HepG2 (cell line): Measurements from ENCODE around the gene TMF1. TPM values are rescaled to one million over a fixed set of nuclear protein-coding genes. Genes with fewer than 3 reads are reported as not detected.

Source experiments
- CREB1 ChIP-seq, 2 experiments: fragments of 450-650 bp in 1 of 2; IDR thresholded peaks; 2 replicates each; pipeline ENCODE4 v1.6.1; 2016 to 2017; ENCODE audit warnings: control low read depth in 1 of 2, mild to moderate bottlenecking in 1 of 2, missing compliant biosample characterization in 1 of 2, missing genetic modification characterization in 1 of 2
- FIP1L1 ChIP-seq: fragments of 200-400 bp; formaldehyde crosslinking; IDR thresholded peaks from 2 replicates; pipeline ENCODE4 v1.6.1; 2018; ENCODE audit warnings: low read depth, mild to moderate bottlenecking, low read length, moderate library complexity, borderline replicate concordance; ENCODE audit not compliant: insufficient read depth
- GABPB1 ChIP-seq: IDR thresholded peaks from 2 replicates; pipeline ENCODE4 v1.6.1; 2016; ENCODE audit warnings: mild to moderate bottlenecking, missing genetic modification reagents, moderate library complexity, missing compliant biosample characterization
- HNF4G ChIP-seq, 2 experiments: sonication (generic) in 1 of 2; formaldehyde crosslinking in 1 of 2; IDR thresholded peaks; 2 replicates each; pipeline versions ENCODE4 v1.4.0 to v1.6.1; 2011 to 2020; ENCODE audit warnings: borderline replicate concordance in 2 of 2, low read depth in 2 of 2, mild to moderate bottlenecking in 2 of 2, low read length in 1 of 2, missing genetic modification reagents in 1 of 2, moderate library complexity in 1 of 2
- KAT2B ChIP-seq: fragments of 150-350 bp; IDR thresholded peaks from 2 replicates; pipeline ENCODE4 v1.6.1; 2014; ENCODE audit warnings: low read depth, low read length, borderline replicate concordance
- MTA3 ChIP-seq: sonication (generic); formaldehyde crosslinking; IDR thresholded peaks from 2 replicates; pipeline ENCODE4 v1.4.0; 2020; ENCODE audit warnings: missing genetic modification reagents
- NAIF1 ChIP-seq: sonication (generic); formaldehyde crosslinking; IDR thresholded peaks from 2 replicates; pipeline ENCODE4 v1.5.0; 2020; ENCODE audit warnings: mild to moderate bottlenecking, missing genetic modification reagents, borderline replicate concordance
- PITX1 ChIP-seq: sonication (generic); formaldehyde crosslinking; IDR thresholded peaks from 2 replicates; pipeline ENCODE4 v1.5.1; 2020; ENCODE audit warnings: mild to moderate bottlenecking, missing genetic modification reagents
- POLR2AphosphoS2 ChIP-seq: IDR thresholded peaks from 2 replicates; pipeline ENCODE4 v1.6.1; 2011; ENCODE audit warnings: low read depth, low read length, improper control_type of control experiment
- ZFP91 ChIP-seq: sonication (generic); formaldehyde crosslinking; IDR thresholded peaks from 2 replicates; pipeline ENCODE4 v1.9.0; 2022; ENCODE audit warnings: missing genetic modification reagents, mild to moderate bottlenecking, borderline replicate concordance
- ZNF160 ChIP-seq: sonication (generic); formaldehyde crosslinking; IDR thresholded peaks from 2 replicates; pipeline ENCODE4 v1.8.0; 2022; ENCODE audit warnings: mild to moderate bottlenecking, inconsistent platforms, missing genetic modification reagents
- ZNF3 ChIP-seq: IDR thresholded peaks from 2 replicates; pipeline ENCODE4 v1.7.0; 2017; ENCODE audit warnings: inconsistent platforms
- ZNF383 ChIP-seq: sonication (generic); formaldehyde crosslinking; IDR thresholded peaks from 2 replicates; pipeline ENCODE4 v1.4.0; 2020; ENCODE audit warnings: missing genetic modification reagents, mild to moderate bottlenecking, borderline replicate concordance
- ZNF432 ChIP-seq: sonication (generic); formaldehyde crosslinking; IDR thresholded peaks from 2 replicates; pipeline ENCODE4 v1.5.0; 2020; ENCODE audit warnings: missing genetic modification reagents, mild to moderate bottlenecking, borderline replicate concordance
- ZNF605 ChIP-seq: sonication (generic); formaldehyde crosslinking; IDR thresholded peaks from 2 replicates; pipeline ENCODE4 v1.8.0; 2022; ENCODE audit warnings: mild to moderate bottlenecking, missing genetic modification reagents
- ZNF691 ChIP-seq: sonication (generic); formaldehyde crosslinking; IDR thresholded peaks from 2 replicates; pipeline ENCODE4 v1.4.0; 2020; ENCODE audit warnings: missing genetic modification reagents, low read depth, mild to moderate bottlenecking, borderline replicate concordance
- ZNF780A ChIP-seq: sonication (generic); formaldehyde crosslinking; IDR thresholded peaks from 2 replicates; pipeline ENCODE4 v1.8.0; 2022; ENCODE audit warnings: mild to moderate bottlenecking, missing genetic modification reagents, moderate library complexity
- polyA plus RNA-seq, 8 experiments: library from polyadenylated mRNA; depleted of rRNA in 3 of 8; stranded (reverse) in 7 of 8; unstranded in 1 of 8; fragments of >200 nt; fragmentation: Illumina TruSeq in 4 of 8; extraction: Trizol in 4 of 8; gene quantifications; 2 replicates each; pipeline versions ENCODE4 v1.2.1 to v1.2.3, GENCODE V29; 2011 to 2016; ENCODE audit warnings: low read depth in 4 of 8, missing spikeins in 1 of 8, mixed read lengths in 1 of 8; ENCODE audit not compliant: insufficient read depth in 1 of 8
- total RNA-seq, 5 experiments: library from RNA; depleted of rRNA; stranded (reverse); fragments of >200 nt; fragmentation: Illumina TruSeq; extraction: Trizol; gene quantifications; 2 replicates each; pipeline ENCODE4 v1.2.3, GENCODE V29; 2016; ENCODE audit warnings: low read depth in 1 of 5
- TF ChIP-seq, protein P1 (sequence below): sonication (generic); formaldehyde crosslinking; conservative IDR thresholded peaks from 2 replicates; pipeline ENCODE4 v1.5.0; 2020; ENCODE audit warnings: missing genetic modification reagents
- TF ChIP-seq, protein P2 (sequence below): sonication (generic); formaldehyde crosslinking; IDR thresholded peaks from 2 replicates; pipeline ENCODE4 v1.4.0; 2020; ENCODE audit warnings: missing genetic modification reagents

TMF1 gene
- total and polyA plus RNA-seq, 2 of the 13 experiments (the other 11 are each of a cell fraction or from before 2014, with no cell fraction given), result 12.1 to 38.4 TPM

GRCh38 chr3:69079269-69080159 is 27.4 kb upstream of the TMF1 start (continued):
- TF ChIP-seq NAIF1 (CRISPR knock-in tag) (no peak), CREB1 (IDR thresholded peaks at IDR 0.05) (no peak), CREB1 (CRISPR knock-in tag; IDR thresholded peaks at IDR 0.05) (no peak), ZFP91 (CRISPR knock-in tag) (peak; percentile 46; the same call in 1 of the 2 replicates), FIP1L1 (no peak), GABPB1 (no peak), ZNF383 (CRISPR knock-in tag) (no peak), HNF4G (IDR thresholded peaks at IDR 0.05; ENCODE audit: borderline replicate concordance, low read depth, low read length) (no peak), HNF4G (CRISPR knock-in tag; IDR thresholded peaks at IDR 0.05; ENCODE audit: borderline replicate concordance, low read depth) (no peak), ZNF691 (CRISPR knock-in tag) (no peak), KAT2B (no peak), ZNF780A (CRISPR knock-in tag) (no peak), MTA3 (CRISPR knock-in tag) (no peak), POLR2AphosphoS2 (no peak), PITX1 (no peak), ZNF605 (CRISPR knock-in tag) (no peak), ZNF432 (CRISPR knock-in tag) (no peak), ZNF3 (no peak), ZNF160 (no peak)
- TF ChIP-seq, protein P1, sequence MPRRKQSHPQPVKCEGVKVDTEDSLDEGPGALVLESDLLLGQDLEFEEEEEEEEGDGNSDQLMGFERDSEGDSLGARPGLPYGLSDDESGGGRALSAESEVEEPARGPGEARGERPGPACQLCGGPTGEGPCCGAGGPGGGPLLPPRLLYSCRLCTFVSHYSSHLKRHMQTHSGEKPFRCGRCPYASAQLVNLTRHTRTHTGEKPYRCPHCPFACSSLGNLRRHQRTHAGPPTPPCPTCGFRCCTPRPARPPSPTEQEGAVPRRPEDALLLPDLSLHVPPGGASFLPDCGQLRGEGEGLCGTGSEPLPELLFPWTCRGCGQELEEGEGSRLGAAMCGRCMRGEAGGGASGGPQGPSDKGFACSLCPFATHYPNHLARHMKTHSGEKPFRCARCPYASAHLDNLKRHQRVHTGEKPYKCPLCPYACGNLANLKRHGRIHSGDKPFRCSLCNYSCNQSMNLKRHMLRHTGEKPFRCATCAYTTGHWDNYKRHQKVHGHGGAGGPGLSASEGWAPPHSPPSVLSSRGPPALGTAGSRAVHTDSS (CRISPR knock-in tag), result no peak
- TF ChIP-seq, protein P2, sequence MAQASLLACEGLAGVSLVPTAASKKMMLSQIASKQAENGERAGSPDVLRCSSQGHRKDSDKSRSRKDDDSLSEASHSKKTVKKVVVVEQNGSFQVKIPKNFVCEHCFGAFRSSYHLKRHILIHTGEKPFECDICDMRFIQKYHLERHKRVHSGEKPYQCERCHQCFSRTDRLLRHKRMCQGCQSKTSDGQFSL (CRISPR knock-in tag), result no peak
